ENCODE measurements around the gene GPR107. TPM values are rescaled to one million over a fixed set of nuclear protein-coding genes. Genes with fewer than 3 reads are reported as not detected.

GPR107 gene
- polyA plus RNA-seq, 3 donors = 53.8 to 56.0 (median 54.4) TPM

- no peak for DNase-seq (ENCODE audit: low read depth in 3 of 3, low spot score in 2 of 3)
Measured at GRCh38 chr9:130027533-130028365, 26.0 kb upstream of the GPR107 start.

- no peak for DNase-seq (ENCODE audit: low read depth in 3 of 3, low spot score in 2 of 3)
Measured at GRCh38 chr9:130028493-130029222, 25.0 kb upstream of the GPR107 start.

- no peak for DNase-seq (ENCODE audit: low read depth in 3 of 3, low spot score in 2 of 3)
Measured at GRCh38 chr9:130029223-130029973, 24.3 kb upstream of the GPR107 start.

GRCh38 chr9:130030651-130031127 lies 23.0 kb upstream of the GPR107 start:
- no peak for DNase-seq (ENCODE audit: low read depth in 3 of 3, low spot score in 2 of 3)

GRCh38 chr9:130034570-130034969 lies 19.1 kb upstream of the GPR107 start:
- DNase-seq (ENCODE audit: low read depth in 3 of 3, low spot score in 2 of 3) = no peak

GRCh38 chr9:130036099-130036498 lies 17.6 kb upstream of the GPR107 start:
- no peak for DNase-seq (ENCODE audit: low read depth in 3 of 3, low spot score in 2 of 3)

GRCh38 chr9:130039528-130040147 lies 14.1 kb upstream of the GPR107 start:
- no peak for DNase-seq (ENCODE audit: low read depth in 3 of 3, low spot score in 2 of 3)

- no peak for DNase-seq (ENCODE audit: low read depth in 3 of 3, low spot score in 2 of 3)
Measured at GRCh38 chr9:130040984-130041647, 12.6 kb upstream of the GPR107 start.

- no peak for DNase-seq (ENCODE audit: low read depth in 3 of 3, low spot score in 2 of 3)
Measured at GRCh38 chr9:130041648-130042405, 11.9 kb upstream of the GPR107 start.

- DNase-seq (ENCODE audit: low read depth in 3 of 3, low spot score in 2 of 3) = no peak
Measured at GRCh38 chr9:130042406-130042884, 11.3 kb upstream of the GPR107 start.

- peak in 1 of 3 donors; percentile 61 for DNase-seq (ENCODE audit: low read depth in 3 of 3, low spot score in 2 of 3)
Measured at GRCh38 chr9:130042885-130043653, 10.6 kb upstream of the GPR107 start, which contains the start of gene FNBP1. TSS of gene FNBP1 (minus strand) at chr9:130043189. CDS start at chr9:130042975, 214 bp downstream.

- DNase-seq (ENCODE audit: low read depth in 3 of 3, low spot score in 2 of 3) = no peak
Measured at GRCh38 chr9:130043654-130044623, 9.8 kb upstream of the GPR107 start.

- no peak for DNase-seq (ENCODE audit: low read depth in 3 of 3, low spot score in 2 of 3)
Measured at GRCh38 chr9:130045725-130046450, 7.8 kb upstream of the GPR107 start.

- DNase-seq (ENCODE audit: low read depth in 3 of 3, low spot score in 2 of 3) = no peak
Measured at GRCh38 chr9:130049431-130050210, 4.1 kb upstream of the GPR107 start.

- no peak for DNase-seq (ENCODE audit: low read depth in 3 of 3, low spot score in 2 of 3)
Measured at GRCh38 chr9:130050462-130050861, 3.2 kb upstream of the GPR107 start.

- no peak for DNase-seq (ENCODE audit: low read depth in 3 of 3, low spot score in 2 of 3)
Measured at GRCh38 chr9:130051855-130052254, 1.9 kb upstream of the GPR107 start.
